HG03575 (cell line): Measurements from ENCODE around the gene ARMC9.
A peak's percentile ranks its signal among the peaks of the same experiment; 100 is the strongest.
"Not testable (repeated sequence)": the region's sequence is repeated elsewhere in the genome, so short reads cannot be mapped to it uniquely, and the experiment has no call there.

Experiments used
- ATAC-seq: cut with Tn5 transposase; IDR thresholded peaks from one replicate; pipeline ENCODE4 v1.9.1; 2021; ENCODE audit not compliant: unreplicated experiment, insufficient number of reproducible peaks, low FRiP score; ENCODE audit errors: extremely low read depth

The ARMC9 gene

GRCh38 chr2:231228223-231228622, 29.8 kb downstream of the ARMC9 start:
- ATAC-seq = peak; percentile 40

DNA sequence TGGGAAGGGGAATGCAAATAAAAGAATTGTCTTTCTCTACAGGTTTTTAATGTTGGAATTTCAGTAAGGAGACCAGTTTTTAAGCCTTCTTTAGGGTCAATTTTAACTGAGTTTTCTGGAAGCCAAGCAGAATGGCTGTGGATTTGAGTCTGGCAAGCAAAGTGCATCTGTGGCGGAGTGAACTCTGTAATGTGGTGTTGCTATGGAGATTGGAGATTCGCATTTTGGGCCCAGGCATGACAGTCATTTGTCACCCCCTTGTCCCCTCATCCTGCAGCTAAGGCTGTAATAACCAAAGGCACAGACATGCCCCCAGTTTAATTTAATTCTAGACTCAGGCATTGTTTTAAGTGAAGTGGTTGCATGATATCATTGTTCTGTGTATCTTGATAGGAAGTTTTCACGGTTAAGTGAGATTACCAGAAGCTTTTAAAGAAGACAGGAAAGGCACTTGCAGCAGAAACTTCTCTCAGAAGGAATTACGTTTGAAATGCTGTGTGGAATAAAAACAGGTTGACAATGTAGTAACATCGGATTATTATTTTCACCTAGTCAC, 30.6 kb downstream of the ARMC9 start:
- ATAC-seq = no peak

DNA sequence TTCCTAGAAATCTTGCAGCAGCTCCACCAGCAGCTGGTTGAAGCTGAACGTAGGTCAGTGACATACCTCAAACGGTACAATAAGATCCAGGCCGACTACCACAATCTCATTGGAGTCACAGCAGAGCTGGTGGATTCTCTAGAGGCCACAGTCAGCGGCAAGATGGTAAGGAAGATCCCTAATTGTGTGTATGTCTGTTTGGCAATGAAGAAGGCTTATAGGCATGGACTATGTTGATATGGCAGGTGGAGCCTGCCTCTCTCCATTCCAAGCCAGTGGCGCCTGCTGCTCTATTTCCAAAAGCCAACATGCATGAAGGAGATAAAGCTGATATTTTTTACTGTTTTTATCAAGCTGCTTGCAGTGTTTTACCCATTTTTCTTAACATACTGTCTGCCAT, 36.8 kb downstream of the ARMC9 start:
- ATAC-seq = no peak

GRCh38 chr2:231238689-231239088, 40.3 kb downstream of the ARMC9 start:
- ATAC-seq = no peak

GRCh38 chr2:231239751-231240150, 41.3 kb downstream of the ARMC9 start:
- no peak for ATAC-seq

- no peak for ATAC-seq
Measured at GRCh38 chr2:231241755-231242507, 43.5 kb downstream of the ARMC9 start.

- no peak for ATAC-seq
Measured at GRCh38 chr2:231243866-231244265, 45.4 kb downstream of the ARMC9 start.

- no peak for ATAC-seq
Measured at GRCh38 chr2:231244382-231245248, 46.2 kb downstream of the ARMC9 start.

DNA sequence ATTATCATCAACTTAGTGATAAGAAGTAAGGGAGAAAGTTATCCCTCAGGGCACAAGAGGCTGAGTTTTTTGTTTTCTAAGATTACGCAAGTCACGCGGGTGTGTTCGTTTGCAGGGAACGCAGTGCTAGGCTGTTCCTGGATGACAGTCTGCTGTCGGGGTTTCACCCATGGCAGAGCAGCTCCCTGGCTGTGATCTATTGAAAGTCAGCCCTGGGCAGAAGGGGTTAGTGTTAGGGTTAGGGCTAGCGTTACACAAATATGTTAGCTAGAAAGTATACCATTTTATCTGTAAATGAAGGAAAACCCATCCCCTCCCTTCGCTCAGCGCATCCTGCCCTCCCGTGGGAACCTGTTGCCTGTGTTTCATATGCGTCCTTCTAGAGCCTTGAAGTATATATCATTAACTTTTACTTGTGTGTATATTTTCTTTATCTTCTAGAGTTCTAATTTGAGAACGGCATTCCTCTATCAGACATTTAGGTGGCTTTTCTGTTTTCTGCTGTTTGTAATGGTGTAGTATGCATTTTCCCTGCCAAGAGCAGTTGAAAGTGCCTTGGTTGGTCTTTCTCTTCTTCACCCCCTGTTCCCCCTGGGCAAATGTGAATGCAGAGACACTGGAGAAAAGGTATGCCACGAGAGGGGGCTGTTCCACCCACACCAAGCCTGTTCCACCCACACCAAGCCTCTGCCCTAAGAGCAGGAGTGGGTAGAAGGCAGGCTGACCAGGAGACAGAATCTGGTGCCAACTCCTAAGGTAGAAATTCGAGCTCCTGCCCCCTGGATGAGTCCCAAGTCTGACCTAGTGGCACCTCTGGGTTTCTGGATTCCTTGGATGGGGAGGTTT, 47.0 kb downstream of the ARMC9 start:
- no peak for ATAC-seq

DNA sequence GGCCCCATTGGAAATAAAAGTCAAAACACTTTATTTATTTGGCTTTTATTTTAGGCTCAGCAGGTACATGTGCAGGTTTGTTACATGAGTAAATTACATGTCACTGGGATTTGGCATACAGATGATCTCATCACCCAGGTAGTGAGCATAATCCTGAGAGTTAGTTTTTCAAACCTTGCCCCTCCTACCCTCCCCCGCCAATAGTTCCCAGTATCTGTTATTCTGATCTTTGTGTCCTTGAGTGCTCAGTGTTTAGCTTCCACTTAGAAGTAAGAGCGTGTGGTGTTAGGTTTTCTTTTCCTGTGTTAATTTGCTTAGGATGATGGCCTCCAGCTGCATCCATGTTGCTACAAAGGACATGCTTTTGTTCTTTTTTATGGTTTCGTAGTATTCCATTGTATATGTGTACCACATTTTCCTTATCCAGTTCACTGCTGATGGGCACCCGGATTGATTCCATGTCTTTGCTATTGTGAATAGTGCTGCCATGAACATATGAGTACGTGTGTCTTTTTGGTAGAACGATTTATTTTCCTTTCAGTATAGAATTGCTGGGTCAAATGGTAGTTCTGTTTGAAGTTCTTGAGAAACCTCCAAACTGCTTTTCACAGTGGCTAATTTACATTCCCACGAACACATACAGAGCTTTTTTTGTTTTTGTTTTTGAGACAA, 47.9 kb downstream of the ARMC9 start:
- no peak for ATAC-seq

- no peak for ATAC-seq
Measured at GRCh38 chr2:231250146-231250545, 51.7 kb downstream of the ARMC9 start.

GRCh38 chr2:231250698-231251097, 52.3 kb downstream of the ARMC9 start:
- ATAC-seq = no peak

DNA sequence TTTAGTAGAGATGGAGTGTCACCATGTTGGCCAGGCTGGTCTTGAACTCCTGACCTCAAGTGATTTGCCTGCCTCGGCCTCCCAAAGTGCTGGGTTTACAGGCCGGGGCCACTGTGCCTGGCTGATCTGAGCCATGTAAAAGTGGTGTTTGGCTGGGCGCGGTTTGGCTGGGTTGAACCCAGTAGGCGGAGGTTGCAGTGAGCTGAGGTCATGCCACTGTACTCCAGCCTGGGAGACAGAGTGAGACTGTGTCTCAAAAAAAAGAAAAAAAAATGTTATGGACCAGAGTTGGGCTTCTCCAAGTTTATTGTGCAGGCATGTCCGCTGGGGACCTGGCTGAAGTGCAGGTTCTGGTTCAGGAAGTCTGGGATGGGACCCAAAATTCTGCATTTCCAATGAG, 54.9 kb downstream of the ARMC9 start:
- ATAC-seq = not testable (repeated sequence)

- no peak for ATAC-seq
Measured at GRCh38 chr2:231256494-231256893, 58.1 kb downstream of the ARMC9 start.

DNA sequence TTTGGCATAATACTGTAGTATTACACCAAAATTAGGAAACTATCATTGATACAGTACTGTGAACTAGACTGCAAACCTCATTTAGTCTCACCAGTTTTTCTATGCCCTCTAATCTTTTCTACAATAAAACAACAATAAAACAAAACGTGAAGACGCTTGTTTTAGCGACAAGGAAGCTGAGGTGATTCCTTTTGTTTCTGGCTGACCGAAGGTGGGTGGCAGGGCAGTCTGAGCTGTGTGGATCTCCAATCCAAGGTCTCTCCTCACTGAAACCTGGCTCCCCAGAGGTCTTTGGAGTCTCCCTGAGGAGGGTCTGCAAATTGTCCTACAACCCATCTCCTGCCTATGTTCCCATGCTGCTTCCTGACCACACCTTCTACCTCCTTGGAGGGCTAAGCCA, 59.3 kb downstream of the ARMC9 start:
- ATAC-seq = no peak

DNA sequence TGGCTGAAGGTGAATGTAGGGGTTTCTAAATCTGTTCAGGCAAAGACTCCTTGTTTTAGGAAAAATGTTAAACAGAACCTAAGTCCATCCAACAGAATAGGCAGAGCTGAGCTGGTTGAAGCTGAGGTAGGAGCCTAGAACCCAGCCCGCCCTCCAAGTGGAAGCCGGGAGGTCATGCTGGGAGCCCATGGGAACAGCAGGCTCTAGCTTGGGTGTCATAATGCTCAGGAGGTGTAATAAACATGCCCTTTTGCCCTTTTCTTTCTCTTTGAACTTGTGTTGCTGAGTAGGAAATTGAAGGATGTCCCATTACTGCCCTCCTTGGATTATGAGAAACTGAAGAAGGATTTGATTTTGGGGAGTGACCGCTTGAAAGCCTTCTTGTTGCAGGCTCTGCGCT, 60.3 kb downstream of the ARMC9 start:
- no peak for ATAC-seq

DNA sequence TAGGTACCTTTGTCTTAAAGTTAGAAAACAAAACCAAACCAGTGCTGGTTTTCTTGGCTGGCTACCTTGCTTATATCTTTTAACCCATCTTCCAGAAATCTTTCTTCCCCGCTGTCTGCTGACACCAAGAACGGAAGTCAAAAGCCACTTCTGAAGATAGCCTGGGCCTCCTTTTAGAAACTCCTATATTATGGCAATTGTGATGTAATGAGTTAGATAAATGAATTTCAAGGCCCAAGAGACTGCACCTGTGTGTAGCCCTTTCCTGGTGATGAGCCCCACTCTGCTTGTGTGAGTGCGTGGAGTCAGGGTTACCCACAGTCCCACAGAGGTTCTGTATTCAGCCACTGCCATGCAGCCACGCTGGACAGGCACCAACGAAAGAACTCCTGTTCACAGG, 60.7 kb downstream of the ARMC9 start:
- no peak for ATAC-seq

- no peak for ATAC-seq
Measured at GRCh38 chr2:231260442-231261208, 62.2 kb downstream of the ARMC9 start.
